GM18519 (cell line): ENCODE data around the gene PALS2.

Experiments
- ATAC-seq: cut with Tn5 transposase; IDR thresholded peaks from one replicate; pipeline ENCODE4 v1.9.1; 2021; ENCODE audit warnings: mild to moderate bottlenecking, moderate library complexity; ENCODE audit not compliant: unreplicated experiment, low FRiP score

PALS2 gene

GRCh38 chr7:24582166-24582565 lies 8.9 kb downstream of the PALS2 start:
- ATAC-seq: no peak

GRCh38 chr7:24587853-24588252 lies 14.6 kb downstream of the PALS2 start:
- ATAC-seq: peak; percentile 46

- ATAC-seq: no peak
Observed at GRCh38 chr7:24591152-24591551, 17.9 kb downstream of the PALS2 start.

GRCh38 chr7:24595671-24596418 lies 22.6 kb downstream of the PALS2 start:
- peak; percentile 61 for ATAC-seq

GRCh38 chr7:24597014-24597413 lies 23.8 kb downstream of the PALS2 start:
- ATAC-seq: peak; percentile 25

- ATAC-seq: no peak
Observed at GRCh38 chr7:24601600-24601999, 28.3 kb downstream of the PALS2 start.

GRCh38 chr7:24602860-24603456 lies 29.7 kb downstream of the PALS2 start:
- no peak for ATAC-seq

- no peak for ATAC-seq
Observed at GRCh38 chr7:24604630-24605029, 31.4 kb downstream of the PALS2 start.

GRCh38 chr7:24608504-24608903 lies 35.3 kb downstream of the PALS2 start:
- ATAC-seq: no peak

- no peak for ATAC-seq
Observed at GRCh38 chr7:24609059-24609458, 35.8 kb downstream of the PALS2 start.

GRCh38 chr7:24609570-24609969 lies 36.3 kb downstream of the PALS2 start:
- ATAC-seq: no peak

- no peak for ATAC-seq
Observed at GRCh38 chr7:24611130-24611529, 37.9 kb downstream of the PALS2 start.

GRCh38 chr7:24617957-24618616 lies 44.8 kb downstream of the PALS2 start:
- no peak for ATAC-seq

GRCh38 chr7:24619978-24620377 lies 46.7 kb downstream of the PALS2 start:
- no peak for ATAC-seq

GRCh38 chr7:24622646-24623182 lies 49.5 kb downstream of the PALS2 start:
- no peak for ATAC-seq
